Activated CD8-positive, alpha-beta T cell treated with anti-CD3 and anti-CD28 coated beads, Interleukin-2, amount 10 ng/mL, durations not matched to agents 7 days and 5 days (primary cell): ENCODE data around the gene RAB23. TPM values are rescaled to one million over a fixed set of nuclear protein-coding genes. Genes with fewer than 3 reads are reported as not detected.

Experiments used
- ATAC-seq: fragments of 150-1000 bp; cut with Tn5 transposase; one replicate; pipeline ENCODE4 v1.10.0; 2021; ENCODE audit warnings: moderate library complexity
- CTCF ChIA-PET: fragments of 350-600 bp; sonication (Branson Sonifier 250); formaldehyde crosslinking; loops from one replicate; lab custom pipeline; 2021; ENCODE audit warnings: antibody characterized with exemption; lab: Charles Lee
- POLR2A ChIA-PET: fragments of 350-600 bp; sonication (Branson Sonifier 250); formaldehyde crosslinking; loops from one replicate; lab custom pipeline; 2021; ENCODE audit warnings: antibody characterized with exemption; lab: Charles Lee
- DNase-seq: peaks from one replicate; pipeline ENCODE4 v3.0.0-alpha.2; 2020
- H3K27ac Mint-ChIP-seq: one replicate; pipeline ENCODE4 v1.8.0; 2021; ENCODE audit warnings: mild to moderate bottlenecking, mixed read lengths
- H3K27me3 Mint-ChIP-seq: one replicate; pipeline ENCODE4 v1.8.0; 2021; ENCODE audit warnings: low read depth, mixed read lengths
- H3K36me3 Mint-ChIP-seq: one replicate; pipeline ENCODE4 v1.8.0; 2021; ENCODE audit warnings: low read depth, mixed read lengths
- H3K4me1 Mint-ChIP-seq: one replicate; pipeline ENCODE4 v1.8.0; 2021; ENCODE audit warnings: low read depth, mixed read lengths
- H3K4me3 Mint-ChIP-seq: one replicate; pipeline ENCODE4 v1.8.0; 2021; ENCODE audit warnings: mild to moderate bottlenecking, mixed read lengths
- H3K9me3 Mint-ChIP-seq: one replicate; pipeline ENCODE4 v1.8.0; 2022; ENCODE audit warnings: mixed read lengths; ENCODE audit not compliant: insufficient read depth
- total RNA-seq, 2 experiments: library from RNA; stranded (reverse); gene quantifications; one replicate each; pipeline ENCODE4 v1.2.3, GENCODE V29; 2021

Gene RAB23
- total RNA-seq, 2 experiments from 2014 or later, result 2.4 to 3.1 TPM

GRCh38 chr6:57224769-57225515 is 2.8 kb upstream of the RAB23 start:
- ChIA-PET CTCF (no interaction called here), POLR2A (no interaction called here)
- no peak overlapping the region for H3K27ac Mint-ChIP-seq
- H3K4me3 Mint-ChIP-seq, result no peak overlapping the region
- DNase-seq (no peak), ATAC-seq (no peak)
- peaks cover 3% of the 10 kb centered on the region for H3K36me3 Mint-ChIP-seq
- peaks cover 13% of the 10 kb centered on the region for H3K4me1 Mint-ChIP-seq
- peaks cover 43% of the 10 kb centered on the region for H3K27me3 Mint-ChIP-seq
- H3K9me3 Mint-ChIP-seq, result no peaks in the 10 kb centered on the region

- peaks cover 48% of the 10 kb centered on the region for H3K27me3 Mint-ChIP-seq
- peaks cover 3% of the 10 kb centered on the region for H3K36me3 Mint-ChIP-seq
- no peaks in the 10 kb centered on the region for H3K9me3 Mint-ChIP-seq
- DNase-seq, result peak; percentile 24
- CTCF ChIA-PET, result interaction anchor here (1.1 kb wide), 1 partner anchor 51 kb away, joined by 3 read pairs; no protein-coding TSS in a partner anchor
- H3K27ac Mint-ChIP-seq, result no peak overlapping the region
- ATAC-seq, result no peak
- H3K4me3 Mint-ChIP-seq, result peak overlapping the region; percentile 92
- H3K4me1 Mint-ChIP-seq, result peaks cover 13% of the 10 kb centered on the region
- POLR2A ChIA-PET, result no interaction called here
Measured at GRCh38 chr6:57222743-57223077, 603 bp upstream of the RAB23 start.

- Mint-ChIP-seq H3K27me3 (peaks cover 43% of the 10 kb centered on the region), H3K4me1 (peaks cover 19% of the 10 kb centered on the region), H3K27ac (no peak overlapping the region), H3K36me3 (peaks cover 3% of the 10 kb centered on the region), H3K9me3 (no peaks in the 10 kb centered on the region), H3K4me3 (peak overlapping the region; percentile 78)
- peak; percentile 54 for DNase-seq
- CTCF ChIA-PET, result interaction anchor here (0.9 to 1.8 kb wide), 6 partner anchors 14 to 319 kb away, joined by 3 to 8 read pairs (median 4); partner anchors contain the start of genes BAG2 and PRIM2
- POLR2A ChIA-PET, result no interaction called here
- ATAC-seq, result peak; percentile 68
Measured at GRCh38 chr6:57221191-57221935, 744 bp downstream of the RAB23 start.

GRCh38 chr6:57220083-57220703 is 1.9 kb downstream of the RAB23 start:
- DNase-seq (no peak), ATAC-seq (no peak)
- Mint-ChIP-seq H3K27me3 (peaks cover 39% of the 10 kb centered on the region), H3K9me3 (peaks cover 4% of the 10 kb centered on the region), H3K36me3 (peaks cover 3% of the 10 kb centered on the region), H3K4me3 (peak overlapping the region; percentile 19), H3K27ac (no peak overlapping the region), H3K4me1 (peaks cover 19% of the 10 kb centered on the region)
- ChIA-PET POLR2A (no interaction called here), CTCF (no interaction called here)

GRCh38 chr6:57217270-57217669 is 4.8 kb downstream of the RAB23 start:
- Mint-ChIP-seq H3K4me1 (peaks cover 28% of the 10 kb centered on the region), H3K27ac (no peak overlapping the region), H3K36me3 (peaks cover 3% of the 10 kb centered on the region), H3K4me3 (no peak overlapping the region), H3K27me3 (peaks cover 19% of the 10 kb centered on the region), H3K9me3 (peaks cover 4% of the 10 kb centered on the region)
- DNase-seq, result no peak
- POLR2A ChIA-PET, result no interaction called here
- CTCF ChIA-PET, result no interaction called here
- ATAC-seq, result no peak

- DNase-seq, result no peak
- Mint-ChIP-seq H3K27me3 (peaks cover 19% of the 10 kb centered on the region), H3K4me3 (no peak overlapping the region), H3K36me3 (no peaks in the 10 kb centered on the region), H3K4me1 (peaks cover 28% of the 10 kb centered on the region), H3K9me3 (peaks cover 4% of the 10 kb centered on the region), H3K27ac (no peak overlapping the region)
- CTCF ChIA-PET, result no interaction called here
- no peak for ATAC-seq
- POLR2A ChIA-PET, result no interaction called here
Measured at GRCh38 chr6:57216235-57217101, 5.6 kb downstream of the RAB23 start.

GRCh38 chr6:57215260-57215659 is 6.8 kb downstream of the RAB23 start:
- Mint-ChIP-seq H3K9me3 (peaks cover 4% of the 10 kb centered on the region), H3K4me1 (peaks cover 21% of the 10 kb centered on the region), H3K27me3 (peaks cover 12% of the 10 kb centered on the region), H3K27ac (no peak overlapping the region), H3K36me3 (no peaks in the 10 kb centered on the region), H3K4me3 (no peak overlapping the region)
- ChIA-PET POLR2A (no interaction called here), CTCF (no interaction called here)
- no peak for ATAC-seq
- DNase-seq, result no peak

- DNase-seq (no peak), ATAC-seq (no peak)
- H3K4me3 Mint-ChIP-seq, result no peak overlapping the region
- no peak overlapping the region for H3K27ac Mint-ChIP-seq
- no peaks in the 10 kb centered on the region for H3K27me3 Mint-ChIP-seq
- ChIA-PET CTCF (no interaction called here), POLR2A (no interaction called here)
- no peaks in the 10 kb centered on the region for H3K36me3 Mint-ChIP-seq
- peaks cover 15% of the 10 kb centered on the region for H3K4me1 Mint-ChIP-seq
- H3K9me3 Mint-ChIP-seq, result no peaks in the 10 kb centered on the region
Measured at GRCh38 chr6:57210060-57210459, 12.0 kb downstream of the RAB23 start.

GRCh38 chr6:57209030-57209429 is 13.1 kb downstream of the RAB23 start:
- CTCF ChIA-PET, result no interaction called here
- no peak for ATAC-seq

GRCh38 chr6:57207872-57208271 is 14.2 kb downstream of the RAB23 start:
- no peak for DNase-seq
- ChIA-PET POLR2A (no interaction called here), CTCF (interaction anchor here (0.8 kb wide), 1 partner anchor 14 kb away, joined by 3 read pairs; no protein-coding TSS in a partner anchor)
- H3K4me1 Mint-ChIP-seq, result no peaks in the 10 kb centered on the region
- ATAC-seq, result no peak
- H3K36me3 Mint-ChIP-seq, result no peaks in the 10 kb centered on the region
- H3K4me3 Mint-ChIP-seq, result no peak overlapping the region
- no peaks in the 10 kb centered on the region for H3K27me3 Mint-ChIP-seq
- no peak overlapping the region for H3K27ac Mint-ChIP-seq
- H3K9me3 Mint-ChIP-seq, result no peaks in the 10 kb centered on the region

More at GRCh38 chr6:57209030-57209429, 13.1 kb downstream of the RAB23 start:
- no peak overlapping the region for H3K27ac Mint-ChIP-seq
- no peaks in the 10 kb centered on the region for H3K27me3 Mint-ChIP-seq
- H3K4me3 Mint-ChIP-seq, result no peak overlapping the region
- no peaks in the 10 kb centered on the region for H3K36me3 Mint-ChIP-seq
- POLR2A ChIA-PET, result no interaction called here
- no peak for DNase-seq
- H3K4me1 Mint-ChIP-seq, result peaks cover 5% of the 10 kb centered on the region
- H3K9me3 Mint-ChIP-seq, result no peaks in the 10 kb centered on the region

- no peaks in the 10 kb centered on the region for H3K27me3 Mint-ChIP-seq
- H3K9me3 Mint-ChIP-seq, result no peaks in the 10 kb centered on the region
- no peaks in the 10 kb centered on the region for H3K4me1 Mint-ChIP-seq
- DNase-seq, result no peak
- H3K4me3 Mint-ChIP-seq, result no peak overlapping the region
- H3K36me3 Mint-ChIP-seq, result peaks cover 2% of the 10 kb centered on the region
- ATAC-seq, result no peak
- CTCF ChIA-PET, result interaction anchor here (0.8 kb wide), 1 partner anchor 14 kb away, joined by 3 read pairs; no protein-coding TSS in a partner anchor
- POLR2A ChIA-PET, result no interaction called here
- no peak overlapping the region for H3K27ac Mint-ChIP-seq
Measured at GRCh38 chr6:57207141-57207540, 15.0 kb downstream of the RAB23 start.
